Measurements from ENCODE around the gene KAT2B. TPM values are rescaled to one million over a fixed set of nuclear protein-coding genes. Genes with fewer than 3 reads are reported as not detected.

Gene KAT2B
- total and polyA plus RNA-seq, 4 donors = 7.5 to 58.5 (median 16.3) TPM

DNA sequence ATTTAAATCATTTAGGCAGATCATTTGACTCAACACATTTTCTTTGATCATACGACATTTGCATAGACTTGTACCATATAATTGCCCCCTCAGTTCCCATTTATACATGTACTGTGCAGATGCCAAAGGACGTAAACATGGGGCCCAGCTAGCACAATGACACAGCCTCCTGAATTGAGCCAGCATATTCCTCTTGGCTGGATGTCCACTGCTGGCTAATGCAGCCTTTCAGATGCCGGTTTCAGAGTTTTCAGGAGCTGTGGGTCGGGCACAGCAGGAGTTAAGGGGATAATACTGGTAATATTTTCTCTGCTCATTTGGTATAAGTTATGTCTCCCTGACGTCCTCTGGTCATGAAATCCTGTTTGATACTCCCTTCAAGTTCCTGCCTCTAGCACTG is 39.4 kb downstream of the KAT2B start:
- no peak for TF ChIP-seq YY1 (IDR thresholded peaks at IDR 0.05)
- TF ChIP-seq, protein P1, sequence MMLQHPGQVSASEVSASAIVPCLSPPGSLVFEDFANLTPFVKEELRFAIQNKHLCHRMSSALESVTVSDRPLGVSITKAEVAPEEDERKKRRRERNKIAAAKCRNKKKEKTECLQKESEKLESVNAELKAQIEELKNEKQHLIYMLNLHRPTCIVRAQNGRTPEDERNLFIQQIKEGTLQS (IDR thresholded peaks at IDR 0.05) = no peak
- no peak for TF ChIP-seq TAF1 (conservative IDR thresholded peaks at IDR 0.05)
- TF ChIP-seq, protein P2, sequence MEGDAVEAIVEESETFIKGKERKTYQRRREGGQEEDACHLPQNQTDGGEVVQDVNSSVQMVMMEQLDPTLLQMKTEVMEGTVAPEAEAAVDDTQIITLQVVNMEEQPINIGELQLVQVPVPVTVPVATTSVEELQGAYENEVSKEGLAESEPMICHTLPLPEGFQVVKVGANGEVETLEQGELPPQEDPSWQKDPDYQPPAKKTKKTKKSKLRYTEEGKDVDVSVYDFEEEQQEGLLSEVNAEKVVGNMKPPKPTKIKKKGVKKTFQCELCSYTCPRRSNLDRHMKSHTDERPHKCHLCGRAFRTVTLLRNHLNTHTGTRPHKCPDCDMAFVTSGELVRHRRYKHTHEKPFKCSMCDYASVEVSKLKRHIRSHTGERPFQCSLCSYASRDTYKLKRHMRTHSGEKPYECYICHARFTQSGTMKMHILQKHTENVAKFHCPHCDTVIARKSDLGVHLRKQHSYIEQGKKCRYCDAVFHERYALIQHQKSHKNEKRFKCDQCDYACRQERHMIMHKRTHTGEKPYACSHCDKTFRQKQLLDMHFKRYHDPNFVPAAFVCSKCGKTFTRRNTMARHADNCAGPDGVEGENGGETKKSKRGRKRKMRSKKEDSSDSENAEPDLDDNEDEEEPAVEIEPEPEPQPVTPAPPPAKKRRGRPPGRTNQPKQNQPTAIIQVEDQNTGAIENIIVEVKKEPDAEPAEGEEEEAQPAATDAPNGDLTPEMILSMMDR (IDR thresholded peaks at IDR 0.05; ENCODE audit: low read depth, low read length, missing input control) = no peak
- TF ChIP-seq EGR1 (IDR thresholded peaks at IDR 0.05; ENCODE audit: low read depth in 2 of 2) = no peak
- TF ChIP-seq, protein P3, sequence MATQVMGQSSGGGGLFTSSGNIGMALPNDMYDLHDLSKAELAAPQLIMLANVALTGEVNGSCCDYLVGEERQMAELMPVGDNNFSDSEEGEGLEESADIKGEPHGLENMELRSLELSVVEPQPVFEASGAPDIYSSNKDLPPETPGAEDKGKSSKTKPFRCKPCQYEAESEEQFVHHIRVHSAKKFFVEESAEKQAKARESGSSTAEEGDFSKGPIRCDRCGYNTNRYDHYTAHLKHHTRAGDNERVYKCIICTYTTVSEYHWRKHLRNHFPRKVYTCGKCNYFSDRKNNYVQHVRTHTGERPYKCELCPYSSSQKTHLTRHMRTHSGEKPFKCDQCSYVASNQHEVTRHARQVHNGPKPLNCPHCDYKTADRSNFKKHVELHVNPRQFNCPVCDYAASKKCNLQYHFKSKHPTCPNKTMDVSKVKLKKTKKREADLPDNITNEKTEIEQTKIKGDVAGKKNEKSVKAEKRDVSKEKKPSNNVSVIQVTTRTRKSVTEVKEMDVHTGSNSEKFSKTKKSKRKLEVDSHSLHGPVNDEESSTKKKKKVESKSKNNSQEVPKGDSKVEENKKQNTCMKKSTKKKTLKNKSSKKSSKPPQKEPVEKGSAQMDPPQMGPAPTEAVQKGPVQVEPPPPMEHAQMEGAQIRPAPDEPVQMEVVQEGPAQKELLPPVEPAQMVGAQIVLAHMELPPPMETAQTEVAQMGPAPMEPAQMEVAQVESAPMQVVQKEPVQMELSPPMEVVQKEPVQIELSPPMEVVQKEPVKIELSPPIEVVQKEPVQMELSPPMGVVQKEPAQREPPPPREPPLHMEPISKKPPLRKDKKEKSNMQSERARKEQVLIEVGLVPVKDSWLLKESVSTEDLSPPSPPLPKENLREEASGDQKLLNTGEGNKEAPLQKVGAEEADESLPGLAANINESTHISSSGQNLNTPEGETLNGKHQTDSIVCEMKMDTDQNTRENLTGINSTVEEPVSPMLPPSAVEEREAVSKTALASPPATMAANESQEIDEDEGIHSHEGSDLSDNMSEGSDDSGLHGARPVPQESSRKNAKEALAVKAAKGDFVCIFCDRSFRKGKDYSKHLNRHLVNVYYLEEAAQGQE (IDR thresholded peaks at IDR 0.05) = no peak
- TF ChIP-seq SP1 (IDR thresholded peaks at IDR 0.05) = no peak
- no peak for TF ChIP-seq GABPA (IDR thresholded peaks at IDR 0.05 in 1 of 2, conservative IDR thresholded peaks at IDR 0.05 in 1 of 2)
- no peak for TF ChIP-seq RXRA (IDR thresholded peaks at IDR 0.05)
- no peak for TF ChIP-seq NR2F2 (IDR thresholded peaks at IDR 0.05)
- no peak overlapping the region for H3K4me3 ChIP-seq (ENCODE audit: low read depth in 1 of 3, low read length in 3 of 3)
- no peak for DNase-seq (ENCODE audit: low spot score)
- H3K9me3 ChIP-seq (ENCODE audit: control insufficient read depth in 4 of 4, low read length in 3 of 4) = no peaks in the 10 kb centered on the region
- WGBS = 93% methylated on average over 5 of the region's 5 CpGs
- H3K36me3 ChIP-seq (ENCODE audit: control insufficient read depth in 4 of 4, insufficient read depth in 3 of 4, low read depth in 1 of 4, low read length in 3 of 4) = no peaks in the 10 kb centered on the region
- peak overlapping the region; percentile 31 to 43 for H3K27ac ChIP-seq (ENCODE audit: low read depth in 1 of 2, low read length in 2 of 2)
- H3K27me3 ChIP-seq (ENCODE audit: control insufficient read depth in 4 of 4, insufficient read depth in 4 of 4, low read length in 3 of 4) = no peaks in the 10 kb centered on the region
- H3K4me1 ChIP-seq (ENCODE audit: control insufficient read depth in 4 of 4, insufficient read depth in 4 of 4, low read length in 3 of 4) = peaks cover 3 to 21% (median 8%) of the 10 kb centered on the region in 4 donors
- no peak overlapping the region for H3K9ac ChIP-seq (ENCODE audit: low read depth in 1 of 2, low read length in 2 of 2)

DNA sequence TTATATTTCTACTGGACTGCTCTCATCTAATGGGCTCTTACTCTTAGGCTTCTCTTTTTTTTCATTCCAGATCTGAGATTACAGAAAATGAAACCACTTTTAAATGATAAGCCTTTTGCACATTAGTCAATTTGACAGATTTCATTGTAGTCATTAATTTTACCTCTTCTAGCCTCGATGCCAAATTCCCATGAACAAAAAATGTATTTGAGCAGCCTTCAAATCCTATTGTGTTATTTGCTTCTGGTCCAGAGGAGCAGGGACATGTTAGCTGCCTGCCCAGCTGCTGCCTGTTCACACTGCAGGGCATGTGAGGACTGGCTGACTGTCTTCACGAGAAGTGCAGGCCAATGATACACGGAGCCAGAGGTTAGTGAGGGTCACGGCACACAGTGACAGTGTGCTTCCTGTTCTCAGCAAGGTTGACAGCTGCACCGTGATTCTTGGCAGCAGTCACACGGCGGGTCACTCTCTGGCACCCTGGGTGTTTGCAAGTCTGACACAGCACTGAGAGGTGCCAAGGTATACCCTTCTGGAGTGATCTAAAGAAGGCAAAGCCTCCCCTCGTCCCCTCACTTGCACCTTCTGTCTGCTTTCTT is 40.8 kb downstream of the KAT2B start:
- peaks cover 3 to 21% (median 8%) of the 10 kb centered on the region in 4 donors for H3K4me1 ChIP-seq (ENCODE audit: control insufficient read depth in 4 of 4, insufficient read depth in 4 of 4, low read length in 3 of 4)
- H3K27ac ChIP-seq (ENCODE audit: low read depth in 1 of 2, low read length in 2 of 2) = peak overlapping the region; percentile 70 to 72
- no peaks in the 10 kb centered on the region for H3K9me3 ChIP-seq (ENCODE audit: control insufficient read depth in 4 of 4, low read length in 3 of 4)
- no peak overlapping the region for H3K4me3 ChIP-seq (ENCODE audit: low read depth in 1 of 3, low read length in 3 of 3)
- no peak overlapping the region for H3K9ac ChIP-seq (ENCODE audit: low read depth in 1 of 2, low read length in 2 of 2)
- H3K27me3 ChIP-seq (ENCODE audit: control insufficient read depth in 4 of 4, insufficient read depth in 4 of 4, low read length in 3 of 4) = no peaks in the 10 kb centered on the region
- 7% methylated on average over 8 of the region's 8 CpGs for WGBS
- DNase-seq (ENCODE audit: low spot score) = peak; percentile 62
- no peaks in the 10 kb centered on the region for H3K36me3 ChIP-seq (ENCODE audit: control insufficient read depth in 4 of 4, insufficient read depth in 3 of 4, low read depth in 1 of 4, low read length in 3 of 4)
- TF ChIP-seq, protein P4, sequence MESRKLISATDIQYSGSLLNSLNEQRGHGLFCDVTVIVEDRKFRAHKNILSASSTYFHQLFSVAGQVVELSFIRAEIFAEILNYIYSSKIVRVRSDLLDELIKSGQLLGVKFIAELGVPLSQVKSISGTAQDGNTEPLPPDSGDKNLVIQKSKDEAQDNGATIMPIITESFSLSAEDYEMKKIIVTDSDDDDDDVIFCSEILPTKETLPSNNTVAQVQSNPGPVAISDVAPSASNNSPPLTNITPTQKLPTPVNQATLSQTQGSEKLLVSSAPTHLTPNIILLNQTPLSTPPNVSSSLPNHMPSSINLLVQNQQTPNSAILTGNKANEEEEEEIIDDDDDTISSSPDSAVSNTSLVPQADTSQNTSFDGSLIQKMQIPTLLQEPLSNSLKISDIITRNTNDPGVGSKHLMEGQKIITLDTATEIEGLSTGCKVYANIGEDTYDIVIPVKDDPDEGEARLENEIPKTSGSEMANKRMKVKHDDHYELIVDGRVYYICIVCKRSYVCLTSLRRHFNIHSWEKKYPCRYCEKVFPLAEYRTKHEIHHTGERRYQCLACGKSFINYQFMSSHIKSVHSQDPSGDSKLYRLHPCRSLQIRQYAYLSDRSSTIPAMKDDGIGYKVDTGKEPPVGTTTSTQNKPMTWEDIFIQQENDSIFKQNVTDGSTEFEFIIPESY (IDR thresholded peaks at IDR 0.05) = peak; percentile 84
- TF ChIP-seq, protein P1 (IDR thresholded peaks at IDR 0.05) = no peak
- peak; percentile 74 for TF ChIP-seq FOXA1 (IDR thresholded peaks at IDR 0.05)
- TF ChIP-seq YY1 (IDR thresholded peaks at IDR 0.05) = peak; percentile 61
- peak; percentile 99 for TF ChIP-seq NR2F2 (IDR thresholded peaks at IDR 0.05)
- TF ChIP-seq RAD21 (IDR thresholded peaks at IDR 0.05) = peak; percentile 61 to 71
- TF ChIP-seq FOXA2 (IDR thresholded peaks at IDR 0.05) = peak; percentile 79
- peak; percentile 89 for TF ChIP-seq SP1 (IDR thresholded peaks at IDR 0.05)
- TF ChIP-seq, protein P5, sequence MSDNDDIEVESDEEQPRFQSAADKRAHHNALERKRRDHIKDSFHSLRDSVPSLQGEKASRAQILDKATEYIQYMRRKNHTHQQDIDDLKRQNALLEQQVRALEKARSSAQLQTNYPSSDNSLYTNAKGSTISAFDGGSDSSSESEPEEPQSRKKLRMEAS (IDR thresholded peaks at IDR 0.05) = peak; percentile 84
- peak; percentile 80 to 92 for TF ChIP-seq HNF4A (conservative IDR thresholded peaks at IDR 0.05)
- peak; percentile 79 for TF ChIP-seq TAF1 (conservative IDR thresholded peaks at IDR 0.05)
- TF ChIP-seq, protein P2 (IDR thresholded peaks at IDR 0.05; ENCODE audit: low read depth, low read length, missing input control) = no peak
- peak in 1 of 2 donors; percentile 78 for TF ChIP-seq GABPA (IDR thresholded peaks at IDR 0.05 in 1 of 2, conservative IDR thresholded peaks at IDR 0.05 in 1 of 2)
- peak; percentile 52 for TF ChIP-seq HNF4G (IDR thresholded peaks at IDR 0.05)
- peak; percentile 99 for TF ChIP-seq RXRA (IDR thresholded peaks at IDR 0.05)
- TF ChIP-seq EGR1 (IDR thresholded peaks at IDR 0.05; ENCODE audit: low read depth in 2 of 2) = peak in 1 of 2 donors; percentile 71
